AG10803 (cell line): ENCODE data around the gene LYPLAL1.

Experiments
- DNase-seq: peaks from one replicate; pipeline ENCODE4 v3.0.0; 2010; ENCODE audit warnings: low read depth
- H3K4me3 ChIP-seq: 2 replicates; pipeline ENCODE4 v1.5.1; 2011; ENCODE audit warnings: mild to moderate bottlenecking, low read length, control low read depth
- TF ChIP-seq, protein P1 (sequence below): conservative IDR thresholded peaks from 2 replicates; pipeline ENCODE4 v1.5.1; 2011; ENCODE audit warnings: mild to moderate bottlenecking, low read length, control low read depth, inconsistent platforms

Gene LYPLAL1

GRCh38 chr1:219257751-219258150, 84.1 kb downstream of the LYPLAL1 start:
- no peak for DNase-seq
- no peak overlapping the region for H3K4me3 ChIP-seq
- TF ChIP-seq, protein P1, sequence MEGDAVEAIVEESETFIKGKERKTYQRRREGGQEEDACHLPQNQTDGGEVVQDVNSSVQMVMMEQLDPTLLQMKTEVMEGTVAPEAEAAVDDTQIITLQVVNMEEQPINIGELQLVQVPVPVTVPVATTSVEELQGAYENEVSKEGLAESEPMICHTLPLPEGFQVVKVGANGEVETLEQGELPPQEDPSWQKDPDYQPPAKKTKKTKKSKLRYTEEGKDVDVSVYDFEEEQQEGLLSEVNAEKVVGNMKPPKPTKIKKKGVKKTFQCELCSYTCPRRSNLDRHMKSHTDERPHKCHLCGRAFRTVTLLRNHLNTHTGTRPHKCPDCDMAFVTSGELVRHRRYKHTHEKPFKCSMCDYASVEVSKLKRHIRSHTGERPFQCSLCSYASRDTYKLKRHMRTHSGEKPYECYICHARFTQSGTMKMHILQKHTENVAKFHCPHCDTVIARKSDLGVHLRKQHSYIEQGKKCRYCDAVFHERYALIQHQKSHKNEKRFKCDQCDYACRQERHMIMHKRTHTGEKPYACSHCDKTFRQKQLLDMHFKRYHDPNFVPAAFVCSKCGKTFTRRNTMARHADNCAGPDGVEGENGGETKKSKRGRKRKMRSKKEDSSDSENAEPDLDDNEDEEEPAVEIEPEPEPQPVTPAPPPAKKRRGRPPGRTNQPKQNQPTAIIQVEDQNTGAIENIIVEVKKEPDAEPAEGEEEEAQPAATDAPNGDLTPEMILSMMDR, result no peak

DNA sequence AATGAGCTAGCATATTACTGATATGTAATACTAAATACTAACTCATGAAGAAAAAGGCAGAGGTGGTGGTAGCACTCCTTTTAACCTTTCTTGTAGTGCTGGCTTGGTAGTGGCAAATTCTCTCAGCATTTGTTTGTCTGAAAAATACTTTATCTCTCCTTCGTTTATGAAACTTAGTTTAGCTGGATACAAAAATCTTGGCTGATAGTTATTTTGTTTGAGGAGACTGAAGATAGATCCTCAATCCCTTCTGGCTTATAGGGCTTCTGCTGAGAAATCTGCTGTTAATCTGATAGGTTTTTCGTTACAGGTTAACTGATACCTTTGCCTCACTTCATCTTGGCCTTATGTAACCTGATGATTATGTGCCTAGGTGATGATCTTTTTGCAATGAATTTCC, 87.8 kb downstream of the LYPLAL1 start:
- DNase-seq, result no peak
- TF ChIP-seq, protein P1, result no peak
- no peak overlapping the region for H3K4me3 ChIP-seq
